SK-N-MC (cell line): Measurements from ENCODE around the gene NEGR1.

Experiments used
- EZH2 ChIP-seq: fragments of 200-600 bp; sonication (generic); IDR thresholded peaks from one replicate; pipeline ENCODE4 v1.6.1; 2017; ENCODE audit warnings: antibody characterized with exemption
- FOXP2 ChIP-seq: optimal IDR thresholded peaks from 2 replicates; pipeline ENCODE3; 2011; ENCODE audit warnings: mild to moderate bottlenecking, moderate library complexity; ENCODE audit not compliant: insufficient read depth; ENCODE audit errors: extremely low read length, control extremely low read depth
- POLR2AphosphoS5 ChIP-seq: IDR thresholded peaks from 2 replicates; pipeline ENCODE4 v1.6.1; 2012; ENCODE audit warnings: mild to moderate bottlenecking, low read depth, low read length, borderline replicate concordance

- no peak for TF ChIP-seq EZH2
- no peak for TF ChIP-seq POLR2AphosphoS5
- TF ChIP-seq FOXP2: no peak
Measured at GRCh38 chr1:71548398-71548890, 733.9 kb downstream of the NEGR1 start.
